Heart left ventricle (tissue), 16 donors: Measurements from ENCODE around the gene FUOM. TPM values are rescaled to one million over a fixed set of nuclear protein-coding genes. Genes with fewer than 3 reads are reported as not detected.
"Not testable (repeated sequence)": the region's sequence is repeated elsewhere in the genome, so short reads cannot be mapped to it uniquely, and the experiment has no call there.

Source experiments
- ATAC-seq, 4 donors: fragments of 200-7000 bp; cut with Tn5 transposase; one replicate each; pipeline ENCODE4 v1.9.1; 2020 to 2022; ENCODE audit warnings: moderate library complexity in 4 of 4, mild to moderate bottlenecking in 3 of 4, moderate number of reproducible peaks in 1 of 4
- DNase-seq, 5 donors: peaks; one replicate each; pipeline ENCODE4 v3.0.0-alpha.2; 2020
- H3K27ac ChIP-seq, 12 donors: fragments of 200-600 bp; sonication (generic) in 4 of 12; one replicate each; pipeline versions ENCODE4 v1.5.0 to v1.8.0; 2016 to 2022; ENCODE audit warnings: mild to moderate bottlenecking in 2 of 12
- H3K27me3 ChIP-seq, 9 donors: fragments of 200-600 bp; sonication (generic) in 2 of 9; one replicate each; pipeline versions ENCODE4 v1.5.1 to v1.8.0; 2016 to 2022; ENCODE audit warnings: mild to moderate bottlenecking in 3 of 9
- H3K36me3 ChIP-seq, 9 donors: fragments of 200-600 bp; sonication (generic) in 2 of 9; one replicate each; pipeline versions ENCODE4 v1.5.0 to v1.8.0; 2018 to 2022; ENCODE audit warnings: mild to moderate bottlenecking in 2 of 9
- H3K4me1 ChIP-seq, 12 donors: fragments of 200-600 bp; sonication (generic) in 4 of 12; one replicate each; pipeline versions ENCODE4 v1.5.0 to v1.8.0; 2016 to 2022; ENCODE audit warnings: mild to moderate bottlenecking in 3 of 12
- H3K4me3 ChIP-seq, 12 donors: fragments of 200-600 bp; sonication (generic) in 4 of 12; one replicate each; pipeline versions ENCODE4 v1.5.0 to v1.8.0; 2017 to 2022; ENCODE audit warnings: mild to moderate bottlenecking in 9 of 12, moderate library complexity in 4 of 12
- H3K9me3 ChIP-seq, 12 donors: fragments of 200-600 bp; sonication (generic) in 4 of 12; one replicate each; pipeline versions ENCODE4 v1.5.0 to v1.8.0; 2016 to 2022; ENCODE audit warnings: mild to moderate bottlenecking in 1 of 12
- POLR2A ChIP-seq, 2 donors: fragments of 450-650 bp; IDR thresholded peaks; one replicate each; pipeline ENCODE4 v1.6.1; 2017; ENCODE audit warnings: antibody characterized with exemption in 2 of 2, mild to moderate bottlenecking in 2 of 2, moderate library complexity in 2 of 2
- WGBS, 4 donors: extraction: QIAGEN DNeasy Blood & Tissue Kit in 2 of 4; methylation state at CpG; one replicate each; pipeline versions ENCODE4 v1.1.5 to v1.1.7; 2013 to 2018; 5-methylcytosine and 5-hydroxymethylcytosine counted together
- intact Hi-C, 10 donors: fragments of 100-400 bp; cut with DNase I; formaldehyde crosslinking; loops; one replicate each; pipeline versions ENCODE4 v1.11.1 to v1.14.2; 2022
- polyA plus RNA-seq, 2 donors: library from polyadenylated mRNA; stranded (reverse); fragments of 200-250 nt; gene quantifications; one replicate each; pipeline ENCODE4 v1.2.3, GENCODE V29; 2013
- total RNA-seq, 9 donors: library from RNA; depleted of rRNA in 2 of 9; stranded (reverse); fragments of >200 nt in 2 of 9; fragmentation: NEBNext Ultra II Directional in 3 of 9; extraction: Animal tissue kit (Norgen Biotek cat#: 25700) in 3 of 9; gene quantifications; one replicate each; pipeline versions ENCODE4 v1.1.0 to v1.2.4, GENCODE V29; 2016 to 2023
- TF ChIP-seq, protein P1 (sequence below), 12 donors: fragments of 200-600 bp; sonication (generic) in 4 of 12; IDR thresholded peaks; one replicate each; pipeline versions ENCODE4 v1.5.0 to v1.8.0; 2018 to 2022; ENCODE audit warnings: antibody characterized with exemption in 12 of 12, mild to moderate bottlenecking in 5 of 12
- donor health status: ischemic (EF 13 %, LVEDD 7.1; RV severe dilation, severe dysfunction).
- donor health status: healthy with polysubstance abuse.
- donor health status: DM: no; HTN: yes; CAD: no.
- donor health status: DM: no; HTN: no; CAD: no.
- donor health status: ischemic (EF 25% LVEDD 6.9; RV normal size, moderate dysfunction).
- donor health status: ischemic (EF 25% LVEDD 5.7; RV mildly dilated, moderate dysfunction).
- donor health status: healthy.
- donor health status: DM: yes; HTN: yes; CAD: no.
- donor health status: ischemic (EF 35%, LVEDD 5.7; RV mildly dilated, moderate dysfunction).
- donor health status: nonischemic (EF 11% LVEDD 7.7; RV severe dilation, severe dysfunction).
- donor health status: DM: yes; HTN: yes; CAD: no.
- donor health status: PGD.
- donor health status: ischemic (EF 29% LVEDD 5.4; RV normal size, mild dysfunction).
- donor health status: nonischemic (EF 23%, LVEDD 6.1; RV moderate dilation, normal function).

The FUOM gene
- total and polyA plus RNA-seq, 11 donors, result 4.3 to 24.1 (median 8.4) TPM

DNA sequence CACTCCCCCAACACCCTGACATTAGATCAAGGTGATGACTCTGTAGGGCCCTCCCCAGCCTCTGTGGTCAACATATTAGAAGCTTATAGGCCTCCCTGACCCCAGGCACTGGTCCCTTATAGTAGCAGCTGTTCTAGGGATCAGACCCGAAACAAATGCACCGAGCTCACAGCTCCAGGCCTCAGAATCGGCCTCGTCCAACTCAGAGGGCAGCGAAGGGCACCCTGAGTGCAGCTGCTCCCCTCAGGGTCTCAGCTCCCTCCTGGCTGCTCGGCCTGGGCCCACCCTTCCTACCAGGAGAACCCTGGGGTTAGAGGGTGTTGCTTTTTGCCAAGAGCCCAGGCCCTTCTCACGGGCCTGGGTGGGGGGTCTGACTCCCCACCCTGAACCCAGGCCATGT lies 10.3 kb upstream of the FUOM start:
- TF ChIP-seq, protein P1, sequence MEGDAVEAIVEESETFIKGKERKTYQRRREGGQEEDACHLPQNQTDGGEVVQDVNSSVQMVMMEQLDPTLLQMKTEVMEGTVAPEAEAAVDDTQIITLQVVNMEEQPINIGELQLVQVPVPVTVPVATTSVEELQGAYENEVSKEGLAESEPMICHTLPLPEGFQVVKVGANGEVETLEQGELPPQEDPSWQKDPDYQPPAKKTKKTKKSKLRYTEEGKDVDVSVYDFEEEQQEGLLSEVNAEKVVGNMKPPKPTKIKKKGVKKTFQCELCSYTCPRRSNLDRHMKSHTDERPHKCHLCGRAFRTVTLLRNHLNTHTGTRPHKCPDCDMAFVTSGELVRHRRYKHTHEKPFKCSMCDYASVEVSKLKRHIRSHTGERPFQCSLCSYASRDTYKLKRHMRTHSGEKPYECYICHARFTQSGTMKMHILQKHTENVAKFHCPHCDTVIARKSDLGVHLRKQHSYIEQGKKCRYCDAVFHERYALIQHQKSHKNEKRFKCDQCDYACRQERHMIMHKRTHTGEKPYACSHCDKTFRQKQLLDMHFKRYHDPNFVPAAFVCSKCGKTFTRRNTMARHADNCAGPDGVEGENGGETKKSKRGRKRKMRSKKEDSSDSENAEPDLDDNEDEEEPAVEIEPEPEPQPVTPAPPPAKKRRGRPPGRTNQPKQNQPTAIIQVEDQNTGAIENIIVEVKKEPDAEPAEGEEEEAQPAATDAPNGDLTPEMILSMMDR (IDR thresholded peaks at IDR 0.05), result no peak
- no peak for TF ChIP-seq POLR2A (IDR thresholded peaks at IDR 0.05)
- ATAC-seq, result no peak
- no peak overlapping the region for H3K4me3 ChIP-seq
- WGBS, 4 donors, result 93 to 95% (median 94%) methylated on average over 6 to 7 of the region's 7 CpGs
- DNase-seq, result no peak
- intact Hi-C loops, result no loop called here
- no peaks in the 10 kb centered on the region for H3K9me3 ChIP-seq
- H3K27ac ChIP-seq, result no peak overlapping the region
- H3K4me1 ChIP-seq, result peaks cover 0 to 11% (median 6%) of the 10 kb centered on the region in 12 donors
- H3K36me3 ChIP-seq, result peaks cover 5 to 85% (median 71%) of the 10 kb centered on the region in 9 donors
- no peaks in the 10 kb centered on the region for H3K27me3 ChIP-seq

DNA sequence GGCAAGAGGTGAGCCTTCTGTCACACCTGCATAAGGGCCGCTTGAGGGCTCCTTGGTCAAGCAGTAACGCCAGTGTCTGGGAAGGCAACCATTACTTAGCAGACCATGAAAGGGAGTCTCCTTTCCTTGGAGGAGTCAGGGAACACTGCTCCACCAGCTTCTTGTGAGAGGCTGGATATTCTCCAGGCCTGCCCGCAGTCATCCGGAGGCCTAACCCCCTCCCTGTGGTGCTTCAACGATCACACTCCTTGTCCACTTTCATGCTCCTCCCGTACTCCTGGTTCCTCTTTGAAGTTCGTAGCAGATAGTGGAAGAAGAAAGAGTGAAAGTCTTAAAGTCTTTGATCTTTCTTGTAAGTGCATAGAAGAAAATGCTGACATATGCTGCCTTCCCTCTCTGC lies 9.6 kb upstream of the FUOM start:
- H3K4me1 ChIP-seq, ATAC-seq, H3K4me3 ChIP-seq, H3K9me3 ChIP-seq, H3K27ac ChIP-seq, DNase-seq, H3K27me3 ChIP-seq, intact Hi-C loops: not testable (repeated sequence)
- 76 to 86% (median 83%) methylated on average over 1 to 4 of the region's 7 CpGs for WGBS, 4 donors
- H3K36me3 ChIP-seq, result peaks cover 5 to 92% (median 78%) of the 10 kb centered on the region in 9 donors

DNA sequence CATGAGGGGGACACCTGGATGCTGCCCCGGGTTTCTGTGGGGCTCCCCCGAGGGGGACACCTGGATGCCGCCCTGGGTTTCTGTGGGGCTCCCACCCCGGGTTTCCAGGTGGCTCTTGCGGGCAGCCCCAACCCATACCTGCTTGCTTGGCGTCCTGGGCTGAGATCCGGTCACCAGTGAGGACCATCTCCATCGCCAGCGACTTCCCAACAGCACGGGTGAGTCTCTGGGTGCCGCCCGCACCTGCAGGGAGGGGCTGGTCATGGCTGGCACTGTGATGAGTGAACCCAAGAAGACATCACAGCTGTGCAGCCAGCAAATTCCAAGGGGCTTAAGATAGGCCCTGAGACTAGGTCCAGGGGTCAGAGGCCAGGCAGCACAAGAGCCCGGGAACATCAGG lies 8.9 kb upstream of the FUOM start:
- intact Hi-C loops, result no loop called here
- 90 to 97% (median 94%) methylated on average over 11 to 13 of the region's 13 CpGs for WGBS, 4 donors
- Histone ChIP-seq H3K36me3 (peaks cover 5 to 98% (median 85%) of the 10 kb centered on the region in 9 donors), H3K27ac (no peak overlapping the region), H3K4me1 (peaks cover 0 to 3% (median 0%) of the 10 kb centered on the region in 12 donors), H3K4me3 (no peak overlapping the region), H3K9me3 (no peaks in the 10 kb centered on the region), H3K27me3 (no peaks in the 10 kb centered on the region)
- ATAC-seq, result no peak
- TF ChIP-seq, protein P1 (IDR thresholded peaks at IDR 0.05), result no peak
- no peak for TF ChIP-seq POLR2A (IDR thresholded peaks at IDR 0.05)
- no peak for DNase-seq

DNA sequence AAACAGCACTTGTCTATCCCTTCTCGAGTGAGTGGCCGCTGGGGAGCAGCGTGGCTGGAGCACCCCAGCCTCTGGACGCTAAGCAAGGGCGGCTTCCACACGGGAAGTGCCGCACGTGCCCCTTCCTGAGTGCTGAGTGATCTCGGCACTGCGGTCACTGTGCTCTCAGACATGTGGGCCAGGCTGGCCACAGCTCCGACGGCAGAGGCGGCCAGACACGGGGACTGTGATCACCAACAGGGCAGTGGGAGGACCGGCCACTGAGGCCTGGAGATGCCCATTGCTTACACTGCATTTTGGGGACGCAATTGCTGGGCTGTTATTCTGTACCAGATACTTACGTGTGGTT lies 8.3 kb upstream of the FUOM start:
- Histone ChIP-seq H3K27ac (no peak overlapping the region), H3K9me3 (peaks cover 0 to 2% (median 0%) of the 10 kb centered on the region in 12 donors), H3K4me3 (no peak overlapping the region), H3K36me3 (peaks cover 5 to 96% (median 88%) of the 10 kb centered on the region in 9 donors), H3K4me1 (peaks cover 0 to 3% (median 0%) of the 10 kb centered on the region in 12 donors), H3K27me3 (no peaks in the 10 kb centered on the region)
- WGBS, 4 donors, result 82 to 90% (median 85%) methylated on average over 13 to 17 of the region's 17 CpGs
- ATAC-seq, result no peak
- intact Hi-C loops, result no loop called here
- DNase-seq, result no peak
- TF ChIP-seq POLR2A (IDR thresholded peaks at IDR 0.05), result no peak
- TF ChIP-seq, protein P1 (IDR thresholded peaks at IDR 0.05), result no peak

DNA sequence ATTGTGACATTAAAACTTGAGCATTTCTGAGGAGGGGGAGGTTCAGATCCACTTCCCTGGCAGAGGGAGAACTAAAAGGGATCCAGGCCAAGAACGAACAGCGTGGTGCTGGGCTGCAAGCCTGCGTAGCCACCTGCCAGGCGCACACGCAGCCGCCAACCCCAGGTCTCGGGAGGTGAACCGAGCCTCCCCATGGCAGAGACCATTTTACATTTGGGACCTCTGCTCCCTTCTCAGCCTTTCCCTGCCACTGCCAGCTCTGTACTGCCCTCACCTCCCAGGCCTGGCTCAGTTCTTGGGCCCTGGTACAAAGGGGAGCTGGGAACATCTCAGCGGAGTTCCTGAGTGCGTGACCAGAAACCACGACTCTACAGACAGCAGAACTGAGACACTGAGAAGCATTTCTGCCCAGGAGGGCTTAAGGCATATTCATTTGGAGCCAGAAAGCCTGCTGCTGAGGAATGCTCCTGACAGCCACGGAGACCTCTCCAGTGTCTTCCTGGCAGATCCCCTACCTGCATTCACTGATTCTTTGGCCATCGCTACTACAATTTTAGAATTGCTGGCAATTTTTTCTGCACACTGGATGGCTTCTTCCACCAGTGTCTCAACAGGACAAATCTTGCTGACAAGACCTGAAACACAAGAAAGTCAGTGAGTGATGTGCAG lies 7.8 kb upstream of the FUOM start:
- no peak overlapping the region for H3K4me3 ChIP-seq
- no peak for ATAC-seq
- no peaks in the 10 kb centered on the region for H3K27me3 ChIP-seq
- intact Hi-C loops, result no loop called here
- H3K36me3 ChIP-seq, result peaks cover 5 to 90% (median 83%) of the 10 kb centered on the region in 9 donors
- TF ChIP-seq POLR2A (IDR thresholded peaks at IDR 0.05), result no peak
- TF ChIP-seq, protein P1 (IDR thresholded peaks at IDR 0.05), result no peak
- peak overlapping the region in 2 of 12 donors; percentile 54 to 71 for H3K27ac ChIP-seq
- peaks cover 0 to 4% (median 0%) of the 10 kb centered on the region in 12 donors for H3K9me3 ChIP-seq
- peaks cover 0 to 3% (median 0%) of the 10 kb centered on the region in 12 donors for H3K4me1 ChIP-seq
- WGBS, 4 donors, result 81 to 88% (median 86%) methylated on average over 13 of the region's 13 CpGs
- DNase-seq, result no peak
